ENCODE results near the gene TUFT1. TPM values are rescaled to one million over a fixed set of nuclear protein-coding genes. Genes with fewer than 3 reads are reported as not detected.

The TUFT1 gene
- polyA plus RNA-seq, 1 donor from 2014 or later = 25.8 TPM

GRCh38 chr1:151518936-151519335, 21.2 kb upstream of the TUFT1 start:
- Histone ChIP-seq H3K9ac (ENCODE audit: low read length) (no peak overlapping the region), H3K4me3 (ENCODE audit: low read length) (no peak overlapping the region), H4K20me1 (ENCODE audit: insufficient read depth) (no peaks in the 10 kb centered on the region), H3K9me3 (ENCODE audit: low read length) (no peaks in the 10 kb centered on the region), H3K27me3 (ENCODE audit: insufficient read depth, low read depth, low read length) (no peaks in the 10 kb centered on the region), H2AFZ (ENCODE audit: low read depth, low read length) (no peak overlapping the region), H3K27ac (ENCODE audit: low read length) (no peak overlapping the region), H3K4me2 (ENCODE audit: low read length) (no peak overlapping the region), H3K36me3 (ENCODE audit: insufficient read depth, low read length) (peaks cover 8% of the 10 kb centered on the region), H3K9me2 (ENCODE audit: insufficient read depth, low read length) (no peaks in the 10 kb centered on the region), H3K79me2 (replicated peaks; ENCODE audit: insufficient read depth, low read length) (no peaks in the 10 kb centered on the region), H3F3A (ENCODE audit: insufficient read depth, low read length, poor library complexity, severe bottlenecking) (no peaks in the 10 kb centered on the region)
- TF ChIP-seq REST (IDR thresholded peaks at IDR 0.05; ENCODE audit: borderline replicate concordance) (no peak), TAF1 (IDR thresholded peaks at IDR 0.05; ENCODE audit: low read depth) (no peak), RAD21 (conservative IDR thresholded peaks at IDR 0.05) (no peak), EP300 (conservative IDR thresholded peaks at IDR 0.05; ENCODE audit: poor library complexity, severe bottlenecking) (no peak), MXI1 (conservative IDR thresholded peaks at IDR 0.05; ENCODE audit: poor library complexity, severe bottlenecking) (no peak), SMC3 (conservative IDR thresholded peaks at IDR 0.05; ENCODE audit: poor library complexity) (no peak), EZH2 (IDR thresholded peaks at IDR 0.05; ENCODE audit: borderline replicate concordance, insufficient read depth, low read length, poor library complexity, severe bottlenecking) (no peak), CTCF (IDR thresholded peaks at IDR 0.05; ENCODE audit: poor library complexity, severe bottlenecking) (no peak), POLR2AphosphoS5 (IDR thresholded peaks at IDR 0.05) (no peak)

- Histone ChIP-seq H3F3A (ENCODE audit: insufficient read depth, low read length, poor library complexity, severe bottlenecking) (no peaks in the 10 kb centered on the region), H3K27ac (ENCODE audit: low read length) (no peak overlapping the region), H3K27me3 (ENCODE audit: insufficient read depth, low read depth, low read length) (no peaks in the 10 kb centered on the region), H2AFZ (ENCODE audit: low read depth, low read length) (no peak overlapping the region), H4K20me1 (ENCODE audit: insufficient read depth) (no peaks in the 10 kb centered on the region), H3K9ac (ENCODE audit: low read length) (no peak overlapping the region), H3K4me2 (ENCODE audit: low read length) (no peak overlapping the region), H3K79me2 (replicated peaks; ENCODE audit: insufficient read depth, low read length) (no peaks in the 10 kb centered on the region), H3K9me2 (ENCODE audit: insufficient read depth, low read length) (no peaks in the 10 kb centered on the region), H3K36me3 (ENCODE audit: insufficient read depth, low read length) (peaks cover 8% of the 10 kb centered on the region), H3K4me3 (ENCODE audit: low read length) (no peak overlapping the region), H3K9me3 (ENCODE audit: low read length) (no peaks in the 10 kb centered on the region)
- TF ChIP-seq REST (IDR thresholded peaks at IDR 0.05; ENCODE audit: borderline replicate concordance) = no peak
- TF ChIP-seq POLR2AphosphoS5 (IDR thresholded peaks at IDR 0.05) = no peak
- no peak for TF ChIP-seq EP300 (conservative IDR thresholded peaks at IDR 0.05; ENCODE audit: poor library complexity, severe bottlenecking)
- TF ChIP-seq TAF1 (IDR thresholded peaks at IDR 0.05; ENCODE audit: low read depth) = no peak
- no peak for TF ChIP-seq CTCF (IDR thresholded peaks at IDR 0.05; ENCODE audit: poor library complexity, severe bottlenecking)
- TF ChIP-seq RAD21 (conservative IDR thresholded peaks at IDR 0.05) = no peak
- no peak for TF ChIP-seq MXI1 (conservative IDR thresholded peaks at IDR 0.05; ENCODE audit: poor library complexity, severe bottlenecking)
- TF ChIP-seq EZH2 (IDR thresholded peaks at IDR 0.05; ENCODE audit: borderline replicate concordance, insufficient read depth, low read length, poor library complexity, severe bottlenecking) = no peak
- no peak for TF ChIP-seq SMC3 (conservative IDR thresholded peaks at IDR 0.05; ENCODE audit: poor library complexity)
Observed at GRCh38 chr1:151519667-151520066, 20.4 kb upstream of the TUFT1 start.
